GM19438 (cell line): ENCODE measurements around the gene CWC22.
"Not testable (repeated sequence)": the region's sequence is repeated elsewhere in the genome, so short reads cannot be mapped to it uniquely, and the experiment has no call there.

Source experiments
- ATAC-seq: cut with Tn5 transposase; IDR thresholded peaks from one replicate; pipeline ENCODE4 v1.9.1; 2021; ENCODE audit warnings: low read depth; ENCODE audit not compliant: unreplicated experiment

Gene CWC22

GRCh38 chr2:180006781-180007579 is at the start of gene CWC22:
Gene CWC22 (minus strand): TSS chr2:180007297. CDS start chr2:179993341, 13,956 bp downstream.
- peak; percentile 98 for ATAC-seq

DNA sequence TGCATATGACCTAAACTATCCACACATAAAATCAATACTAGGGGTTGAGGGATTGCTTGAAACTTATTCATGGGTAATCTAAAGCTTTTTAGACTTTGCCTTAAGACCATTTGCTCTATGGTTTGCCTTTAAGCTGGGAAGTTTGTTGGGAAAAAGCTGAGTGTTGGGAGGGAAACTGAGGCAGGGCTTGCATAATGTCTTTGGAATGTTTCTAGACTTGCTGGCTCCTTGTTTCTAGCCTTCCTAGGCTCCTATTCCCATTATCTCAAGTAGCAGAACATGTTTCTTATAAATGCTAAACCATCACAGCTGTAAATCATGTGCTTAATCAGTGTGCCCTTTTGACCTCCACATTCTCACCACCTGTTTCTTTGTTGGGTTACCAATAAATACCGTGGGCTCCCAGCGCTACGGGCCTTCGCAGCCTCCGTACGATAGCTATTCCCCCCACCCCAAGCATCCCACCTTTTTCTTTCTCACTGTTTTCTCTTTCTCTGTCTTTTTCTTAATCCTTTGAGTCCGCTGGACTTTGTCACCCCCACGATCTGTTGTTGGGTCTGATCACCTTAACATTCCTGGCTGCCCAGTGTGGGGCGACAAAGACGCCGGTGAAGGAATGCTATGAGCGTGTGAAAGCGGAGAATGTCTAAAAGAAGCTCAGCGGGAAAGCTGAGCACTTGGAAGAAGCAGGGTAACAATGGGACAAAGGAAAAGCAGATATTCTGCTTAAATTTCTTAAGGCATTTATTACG is 49.4 kb upstream of the CWC22 start:
- no peak for ATAC-seq

GRCh38 chr2:180054576-180054975 is 47.5 kb upstream of the CWC22 start:
- not testable (repeated sequence) for ATAC-seq

- no peak for ATAC-seq
Observed at GRCh38 chr2:180050246-180050645, 43.1 kb upstream of the CWC22 start.

GRCh38 chr2:180048251-180048650 is 41.2 kb upstream of the CWC22 start:
- no peak for ATAC-seq

DNA sequence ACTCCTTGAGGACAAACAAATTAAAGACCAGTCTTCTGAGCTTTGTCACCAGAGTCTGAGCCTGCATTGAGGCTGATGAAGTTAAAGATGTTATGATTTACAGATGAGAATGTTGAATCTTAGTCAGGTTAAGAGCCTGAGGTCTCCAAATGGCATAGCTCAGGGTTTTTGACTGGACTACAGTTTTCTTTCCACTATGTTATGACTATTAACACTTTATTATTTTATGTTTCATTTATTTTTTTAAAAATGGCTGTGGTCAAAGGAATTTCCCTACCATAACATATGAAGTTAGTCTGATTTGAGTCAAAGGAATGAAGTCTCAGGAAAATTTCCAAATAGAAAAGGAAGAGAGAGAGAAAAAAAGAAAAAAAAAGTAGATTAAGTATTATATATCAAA is 39.7 kb upstream of the CWC22 start:
- no peak for ATAC-seq

DNA sequence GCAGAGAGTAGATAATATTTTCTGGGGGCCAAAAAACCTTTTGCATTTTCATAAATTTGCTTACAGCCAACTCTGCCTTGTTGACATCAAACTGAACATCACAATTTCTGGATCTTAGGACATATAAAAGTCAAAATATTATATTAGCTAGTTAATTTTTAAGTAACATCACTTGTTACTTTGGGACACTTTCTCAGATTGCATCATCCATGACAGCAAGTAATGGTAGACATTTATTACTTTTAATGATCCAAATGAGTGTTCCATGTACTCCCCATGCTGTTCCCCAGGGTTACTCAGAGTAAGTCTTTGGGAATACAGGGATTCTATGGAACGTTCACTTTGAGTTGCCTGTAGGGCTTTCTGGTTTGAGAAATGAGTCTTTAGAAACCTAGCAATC is 39.1 kb upstream of the CWC22 start:
- ATAC-seq = no peak

GRCh38 chr2:180040146-180040925 is 33.2 kb upstream of the CWC22 start:
- ATAC-seq = no peak

DNA sequence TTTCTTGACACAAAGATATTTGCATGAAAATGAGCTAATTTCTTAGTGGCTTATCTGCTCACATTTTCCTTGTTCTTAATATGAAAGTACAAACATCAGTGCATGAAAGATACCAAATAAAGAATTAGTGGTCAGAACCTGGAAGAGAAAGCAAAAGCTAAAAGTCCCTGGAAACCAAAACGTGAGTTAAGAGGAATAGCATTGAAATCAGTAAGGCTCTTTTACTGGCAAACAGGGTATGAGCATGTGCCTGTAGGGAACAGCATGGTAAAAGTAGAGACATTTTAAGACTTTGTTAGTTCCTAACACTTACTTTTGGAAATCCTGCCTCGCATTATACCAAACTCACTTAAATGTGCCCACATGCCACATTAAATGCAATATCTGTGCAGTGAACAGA is 31.9 kb upstream of the CWC22 start:
- no peak for ATAC-seq

- ATAC-seq = no peak
Observed at GRCh38 chr2:180033993-180034894, 27.1 kb upstream of the CWC22 start.

DNA sequence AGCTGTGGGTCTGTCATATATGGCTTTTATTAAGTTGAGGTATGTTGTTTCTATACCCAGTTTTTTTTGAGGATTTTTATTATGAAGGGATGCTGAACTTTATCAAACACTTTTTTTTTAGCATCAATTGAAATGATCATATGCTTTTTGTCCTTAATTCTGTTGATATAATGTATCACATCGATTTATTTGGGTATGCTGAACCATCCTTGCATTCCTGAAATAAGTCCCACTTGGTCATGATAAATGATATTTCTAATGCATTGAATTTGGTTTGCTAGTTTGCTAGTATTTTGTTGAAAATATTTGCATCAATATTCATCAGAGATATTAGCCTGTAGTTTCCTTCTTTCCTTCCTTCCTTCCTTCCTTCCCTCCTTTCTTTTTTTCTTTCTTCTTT is 22.5 kb upstream of the CWC22 start:
- ATAC-seq = no peak

DNA sequence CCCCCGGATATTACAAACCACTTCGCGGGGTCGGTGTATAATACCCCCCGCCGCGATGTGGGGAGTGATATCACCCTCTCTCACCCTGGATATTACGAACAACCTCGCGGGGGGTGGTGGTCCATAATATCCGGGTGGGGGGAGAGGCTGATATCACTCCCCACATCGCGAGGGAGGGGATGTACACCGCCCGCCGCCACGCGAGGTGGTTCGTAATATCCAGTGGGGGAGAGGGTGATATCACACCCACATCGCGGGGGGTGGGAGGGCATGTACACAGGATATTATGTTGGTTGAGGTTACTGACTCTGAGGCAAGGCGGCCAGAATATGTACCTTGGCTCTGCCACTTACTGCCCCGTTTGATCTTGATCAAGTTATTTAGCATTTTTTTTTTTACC is 14.8 kb upstream of the CWC22 start:
- no peak for ATAC-seq

GRCh38 chr2:180017784-180018183 is 10.7 kb upstream of the CWC22 start:
- no peak for ATAC-seq

GRCh38 chr2:180016937-180017336 is 9.8 kb upstream of the CWC22 start:
- ATAC-seq = no peak

DNA sequence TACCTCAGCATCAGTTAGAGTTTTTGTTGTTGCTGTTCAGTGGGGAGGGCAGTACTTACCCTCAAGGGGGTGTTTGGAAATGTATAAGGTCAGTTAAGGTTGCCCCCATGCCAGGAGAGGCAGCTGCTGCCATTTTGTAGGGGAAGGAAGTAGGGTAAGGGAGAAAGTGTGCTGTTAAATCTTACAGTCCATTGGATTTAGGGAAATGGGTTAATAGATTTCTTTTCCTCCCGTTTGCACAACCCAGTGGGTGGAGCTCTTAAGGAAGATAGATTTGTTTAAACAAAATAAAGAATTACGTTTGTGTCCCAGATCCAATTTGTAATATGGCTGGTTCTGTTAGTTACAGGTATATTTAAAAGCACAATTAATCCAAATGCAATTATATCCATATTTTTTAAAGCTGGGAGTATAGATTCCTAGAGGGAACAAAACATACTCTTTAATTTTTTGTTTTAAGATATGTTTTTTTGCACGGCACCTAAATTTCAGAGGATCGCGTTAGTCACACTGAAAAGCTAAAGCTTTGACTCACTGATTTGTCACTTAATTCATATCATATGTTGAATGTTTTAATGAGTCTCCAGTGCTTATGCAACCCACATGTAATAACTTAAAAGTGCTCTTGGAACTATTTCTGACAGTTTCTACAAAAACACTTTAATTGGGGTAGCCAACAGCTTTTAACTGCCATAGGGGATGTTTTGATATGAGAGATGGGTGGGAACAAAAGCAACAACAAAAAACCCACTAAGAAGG is 9.0 kb upstream of the CWC22 start:
- no peak for ATAC-seq

- ATAC-seq = no peak
Observed at GRCh38 chr2:180012523-180012922, 5.4 kb upstream of the CWC22 start.

- no peak for ATAC-seq
Observed at GRCh38 chr2:180010701-180011100, 3.6 kb upstream of the CWC22 start.

DNA sequence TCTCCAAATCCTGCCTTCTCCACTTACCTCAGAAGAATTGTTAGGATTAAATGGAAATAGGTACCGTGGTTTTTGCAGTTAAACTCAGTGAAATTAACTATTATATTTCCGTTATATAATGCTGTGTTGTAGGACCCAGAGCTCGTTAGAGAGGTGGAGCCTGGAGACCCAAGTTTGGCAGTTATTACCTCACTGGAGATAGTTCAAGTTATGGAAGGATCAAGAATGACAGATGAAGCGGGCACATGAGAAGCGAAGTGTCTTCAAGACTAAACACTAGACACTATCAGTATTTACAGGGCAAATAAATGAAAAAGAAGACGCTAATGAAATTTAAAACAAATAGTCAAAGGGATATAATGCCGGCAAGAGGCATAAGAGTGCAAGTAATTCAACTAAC is 866 bp downstream of the CWC22 start:
- no peak for ATAC-seq

- ATAC-seq = not testable (repeated sequence)
Observed at GRCh38 chr2:180005465-180005864, 1.6 kb downstream of the CWC22 start.
